Measurements from ENCODE around the gene ARHGAP36. TPM values are rescaled to one million over a fixed set of nuclear protein-coding genes. Genes with fewer than 3 reads are reported as not detected.

The ARHGAP36 gene
- total RNA-seq, 2 experiments from 2014 or later, result not detected

DNA sequence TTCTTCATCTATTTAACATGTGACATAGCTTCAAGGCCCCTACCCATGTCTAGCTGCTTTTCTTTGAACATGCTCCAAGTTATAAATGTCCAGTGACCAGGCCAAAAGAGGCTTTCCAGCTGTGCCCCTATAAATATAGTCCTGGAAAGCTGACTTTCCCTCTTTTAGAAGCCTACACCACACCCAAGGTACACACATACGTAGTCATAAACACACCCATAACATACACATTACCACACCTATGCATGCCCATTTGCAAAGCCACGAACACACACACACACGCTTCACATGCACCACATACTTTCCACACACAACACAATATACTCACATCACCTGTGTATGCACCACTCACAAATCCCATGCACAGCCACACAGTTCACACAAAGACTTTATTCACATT lies 2.0 kb downstream of the ARHGAP36 start:
- Histone ChIP-seq H3K79me2 (ENCODE audit: insufficient read depth, low read depth, low read length) (no peaks in the 10 kb centered on the region), H3K27ac (ENCODE audit: low read depth, low read length, poor library complexity, severe bottlenecking) (no peak overlapping the region), H3K36me3 (ENCODE audit: insufficient read depth, low read length) (no peaks in the 10 kb centered on the region), H2AFZ (ENCODE audit: low read length) (no peak overlapping the region), H3K9me3 (ENCODE audit: low read length) (no peaks in the 10 kb centered on the region), H3K4me2 (ENCODE audit: low read length) (no peak overlapping the region), H4K20me1 (ENCODE audit: insufficient read depth, low read length) (no peaks in the 10 kb centered on the region), H3K4me3 (ENCODE audit: low read depth, low read length, poor library complexity, severe bottlenecking) (no peak overlapping the region), H3K4me1 (ENCODE audit: insufficient read depth, low read length, poor library complexity, severe bottlenecking) (no peaks in the 10 kb centered on the region), H3K9me2 (ENCODE audit: insufficient read depth, low read length) (no peaks in the 10 kb centered on the region)
- POLR2A ChIA-PET, result no interaction called here
- no peak for DNase-seq (ENCODE audit: low spot score)
- intact Hi-C loops (cut with micrococcal nuclease; ENCODE audit: unreplicated experiment), result no loop called here
- no TSS peak for BruUV-seq (replicated peaks)
- no peak for TF ChIP-seq EZH2phosphoT487 (IDR thresholded peaks at IDR 0.05; ENCODE audit: borderline replicate concordance, low read depth, low read length)
- TF ChIP-seq, protein P1, sequence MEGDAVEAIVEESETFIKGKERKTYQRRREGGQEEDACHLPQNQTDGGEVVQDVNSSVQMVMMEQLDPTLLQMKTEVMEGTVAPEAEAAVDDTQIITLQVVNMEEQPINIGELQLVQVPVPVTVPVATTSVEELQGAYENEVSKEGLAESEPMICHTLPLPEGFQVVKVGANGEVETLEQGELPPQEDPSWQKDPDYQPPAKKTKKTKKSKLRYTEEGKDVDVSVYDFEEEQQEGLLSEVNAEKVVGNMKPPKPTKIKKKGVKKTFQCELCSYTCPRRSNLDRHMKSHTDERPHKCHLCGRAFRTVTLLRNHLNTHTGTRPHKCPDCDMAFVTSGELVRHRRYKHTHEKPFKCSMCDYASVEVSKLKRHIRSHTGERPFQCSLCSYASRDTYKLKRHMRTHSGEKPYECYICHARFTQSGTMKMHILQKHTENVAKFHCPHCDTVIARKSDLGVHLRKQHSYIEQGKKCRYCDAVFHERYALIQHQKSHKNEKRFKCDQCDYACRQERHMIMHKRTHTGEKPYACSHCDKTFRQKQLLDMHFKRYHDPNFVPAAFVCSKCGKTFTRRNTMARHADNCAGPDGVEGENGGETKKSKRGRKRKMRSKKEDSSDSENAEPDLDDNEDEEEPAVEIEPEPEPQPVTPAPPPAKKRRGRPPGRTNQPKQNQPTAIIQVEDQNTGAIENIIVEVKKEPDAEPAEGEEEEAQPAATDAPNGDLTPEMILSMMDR (conservative IDR thresholded peaks at IDR 0.05; ENCODE audit: low read length), result no peak
- CTCF ChIA-PET (ENCODE audit: unreplicated experiment), result no interaction called here

DNA sequence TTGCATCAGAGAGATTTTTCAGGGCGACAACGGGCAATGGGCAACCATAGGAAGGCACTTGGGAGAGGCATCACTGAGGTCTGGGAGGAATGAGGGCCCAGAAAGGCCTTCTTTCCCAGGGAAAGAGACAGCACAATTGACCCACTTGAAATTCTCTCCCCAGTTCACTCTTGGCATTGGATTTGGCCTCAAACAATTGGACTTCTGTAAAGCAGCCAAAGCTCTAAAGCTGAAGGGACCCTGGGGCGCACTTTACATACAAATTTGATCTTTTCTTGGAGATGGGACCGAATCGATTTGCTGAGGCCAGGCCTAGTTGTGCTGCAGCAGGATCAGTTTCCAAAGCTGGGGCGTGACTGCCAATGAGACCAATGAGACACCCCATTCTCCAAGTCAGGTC lies 3.2 kb downstream of the ARHGAP36 start:
- TF ChIP-seq EZH2phosphoT487 (IDR thresholded peaks at IDR 0.05; ENCODE audit: borderline replicate concordance, low read depth, low read length), result no peak
- TF ChIP-seq, protein P1 (conservative IDR thresholded peaks at IDR 0.05; ENCODE audit: low read length), result no peak
- Histone ChIP-seq H3K4me3 (ENCODE audit: low read depth, low read length, poor library complexity, severe bottlenecking) (no peak overlapping the region), H4K20me1 (ENCODE audit: insufficient read depth, low read length) (no peaks in the 10 kb centered on the region), H3K4me2 (ENCODE audit: low read length) (no peak overlapping the region), H3K79me2 (ENCODE audit: insufficient read depth, low read depth, low read length) (no peaks in the 10 kb centered on the region), H3K36me3 (ENCODE audit: insufficient read depth, low read length) (no peaks in the 10 kb centered on the region), H3K4me1 (ENCODE audit: insufficient read depth, low read length, poor library complexity, severe bottlenecking) (no peaks in the 10 kb centered on the region), H3K27ac (ENCODE audit: low read depth, low read length, poor library complexity, severe bottlenecking) (no peak overlapping the region), H2AFZ (ENCODE audit: low read length) (no peak overlapping the region), H3K9me3 (ENCODE audit: low read length) (no peaks in the 10 kb centered on the region), H3K9me2 (ENCODE audit: insufficient read depth, low read length) (no peaks in the 10 kb centered on the region)
- ChIA-PET CTCF (ENCODE audit: unreplicated experiment) (no interaction called here), POLR2A (no interaction called here)
- intact Hi-C loops (cut with micrococcal nuclease; ENCODE audit: unreplicated experiment), result no loop called here
- no peak for DNase-seq (ENCODE audit: low spot score)
- no TSS peak for BruUV-seq (replicated peaks)

DNA sequence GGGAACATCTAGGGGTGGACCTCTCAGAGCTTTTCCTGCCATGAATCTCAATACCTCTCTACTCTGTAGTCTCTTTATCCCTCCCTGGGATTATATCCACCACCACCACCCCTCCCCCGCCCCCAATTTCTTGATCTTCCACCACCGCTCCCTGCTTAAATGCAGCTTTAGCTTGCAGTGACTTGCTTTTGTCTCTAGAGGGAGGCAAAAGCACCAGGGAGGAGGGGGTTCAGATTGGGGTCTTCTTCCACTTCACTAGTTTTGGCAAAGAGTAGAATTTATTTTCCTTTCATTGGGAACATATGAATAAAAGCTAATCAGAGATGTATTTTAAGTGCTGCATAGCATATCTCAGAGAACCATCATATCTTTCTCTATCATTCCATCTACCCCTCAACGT lies 5.5 kb downstream of the ARHGAP36 start:
- H2AFZ ChIP-seq (ENCODE audit: low read length), result no peak overlapping the region
- no peaks in the 10 kb centered on the region for H3K9me3 ChIP-seq (ENCODE audit: low read length)
- no peaks in the 10 kb centered on the region for H4K20me1 ChIP-seq (ENCODE audit: insufficient read depth, low read length)
- TF ChIP-seq, protein P1 (conservative IDR thresholded peaks at IDR 0.05; ENCODE audit: low read length), result peak; percentile 43; the same call in 1 of the 2 replicates
- no peak for TF ChIP-seq EZH2phosphoT487 (IDR thresholded peaks at IDR 0.05; ENCODE audit: borderline replicate concordance, low read depth, low read length)
- intact Hi-C loops (cut with micrococcal nuclease; ENCODE audit: unreplicated experiment), result no loop called here
- no peaks in the 10 kb centered on the region for H3K79me2 ChIP-seq (ENCODE audit: insufficient read depth, low read depth, low read length)
- ChIA-PET POLR2A (no interaction called here), CTCF (ENCODE audit: unreplicated experiment) (no interaction called here)
- no peaks in the 10 kb centered on the region for H3K9me2 ChIP-seq (ENCODE audit: insufficient read depth, low read length)
- no peaks in the 10 kb centered on the region for H3K36me3 ChIP-seq (ENCODE audit: insufficient read depth, low read length)
- H3K4me2 ChIP-seq (ENCODE audit: low read length), result no peak overlapping the region
- DNase-seq (ENCODE audit: low spot score), result peak; percentile 3
- no peak overlapping the region for H3K27ac ChIP-seq (ENCODE audit: low read depth, low read length, poor library complexity, severe bottlenecking)
- no peaks in the 10 kb centered on the region for H3K4me1 ChIP-seq (ENCODE audit: insufficient read depth, low read length, poor library complexity, severe bottlenecking)
- BruUV-seq (replicated peaks), result no TSS peak
- H3K4me3 ChIP-seq (ENCODE audit: low read depth, low read length, poor library complexity, severe bottlenecking), result no peak overlapping the region

Data from OCI-LY7 (cell line).